NCI-H82 treated with DMSO at 0.1 percent for 48 hours (cell line): Measurements from ENCODE around the gene PDHB.

Experiments used
- DNase-seq: peaks from one replicate; lab custom pipeline; 2025; ENCODE audit not compliant: unreplicated experiment; lab: John Stamatoyannopoulos, UW

PDHB gene

GRCh38 chr3:58404396-58404795, 29.2 kb downstream of the PDHB start:
- DNase-seq = no peak

- no peak for DNase-seq
These were observed 30.0 kb downstream of the PDHB start for GRCh38 chr3:58403513-58404109.

- DNase-seq = no peak
These were observed 34.8 kb downstream of the PDHB start for GRCh38 chr3:58398669-58399333.

- no peak for DNase-seq
These were observed 39.3 kb downstream of the PDHB start for GRCh38 chr3:58394339-58394738.

- DNase-seq = no peak
These were observed 41.5 kb downstream of the PDHB start for GRCh38 chr3:58392181-58392580.

GRCh38 chr3:58391156-58391865, 42.3 kb downstream of the PDHB start:
- DNase-seq = no peak

- no peak for DNase-seq
These were observed 45.0 kb downstream of the PDHB start for GRCh38 chr3:58388550-58389091.

GRCh38 chr3:58387650-58388546, 45.7 kb downstream of the PDHB start:
- DNase-seq = no peak

GRCh38 chr3:58386626-58387365, 46.8 kb downstream of the PDHB start:
- DNase-seq = no peak

- no peak for DNase-seq
These were observed 49.1 kb downstream of the PDHB start for GRCh38 chr3:58384381-58385090.

GRCh38 chr3:58383904-58384303, 49.7 kb downstream of the PDHB start:
- no peak for DNase-seq

- no peak for DNase-seq
These were observed 50.2 kb downstream of the PDHB start for GRCh38 chr3:58383476-58383875.

GRCh38 chr3:58379351-58380073, 54.1 kb downstream of the PDHB start:
- DNase-seq = no peak

GRCh38 chr3:58377750-58378149, 55.9 kb downstream of the PDHB start:
- DNase-seq = no peak
